ENCODE data around the gene ERVMER34-1. TPM values are rescaled to one million over a fixed set of nuclear protein-coding genes. Genes with fewer than 3 reads are reported as not detected.

The ERVMER34-1 gene
- total RNA-seq, 1 experiment from 2014 or later = 85.6 TPM

DNA sequence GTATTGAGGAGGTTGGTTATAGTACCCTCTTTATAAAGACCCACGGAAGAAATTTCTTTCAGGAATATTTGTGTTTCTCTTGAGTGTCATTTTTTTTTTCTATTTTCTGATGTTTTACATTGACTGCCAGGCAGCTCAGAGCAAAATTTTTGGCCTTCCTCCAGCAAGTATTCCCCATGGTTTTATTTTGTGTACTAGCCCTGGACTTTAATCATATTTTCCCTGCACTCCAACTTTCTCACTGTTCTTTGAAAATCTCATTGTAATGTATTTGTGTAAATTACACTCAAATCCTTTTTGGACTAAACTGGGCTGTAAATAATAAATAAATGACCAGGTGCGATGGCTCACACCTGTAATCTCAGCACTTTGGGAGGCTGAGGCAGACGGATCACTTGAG, 46.6 kb downstream of the ERVMER34-1 start:
- CTCF ChIA-PET = no interaction called here
- intact Hi-C loops (cut with micrococcal nuclease; ENCODE audit: unreplicated experiment) = no loop called here
- BruUV-seq (replicated peaks) = no TSS peak

DNA sequence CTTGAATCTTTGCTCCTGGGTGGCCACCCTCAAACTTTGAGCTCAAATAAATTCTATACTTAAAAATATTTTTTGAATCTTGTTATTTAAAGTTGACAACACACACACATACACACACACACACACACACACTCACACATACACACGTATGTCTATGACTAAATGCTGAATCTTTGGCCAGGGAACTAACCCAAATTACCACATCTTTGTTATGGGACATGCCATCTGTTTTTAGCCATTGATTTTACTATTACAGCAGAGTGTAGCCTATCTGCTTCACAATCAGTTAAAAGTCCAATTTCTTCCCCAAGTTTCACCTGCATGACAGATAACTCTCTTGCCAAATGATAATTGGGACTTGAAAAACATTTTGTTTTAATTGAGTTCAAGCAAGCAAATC, 47.1 kb downstream of the ERVMER34-1 start:
- no peaks in the 10 kb centered on the region for H3K36me3 Mint-ChIP-seq (ENCODE audit: insufficient read depth, unreplicated experiment)
- Histone ChIP-seq H3K4me3 (ENCODE audit: low read depth, low read length) (no peak overlapping the region), H3K9me3 (no peaks in the 10 kb centered on the region), H3K36me3 (ENCODE audit: control insufficient read depth, insufficient read depth, low read length) (no peaks in the 10 kb centered on the region), H3K27me3 (replicated peaks; ENCODE audit: control insufficient read depth, insufficient read depth, low read length) (no peaks in the 10 kb centered on the region), H3K4me1 (no peaks in the 10 kb centered on the region)
- TF ChIP-seq CTCF (IDR thresholded peaks at IDR 0.05; ENCODE audit: insufficient read depth in 1 of 2, low read depth in 1 of 2, low read length in 1 of 2, severe bottlenecking in 1 of 2, unreplicated experiment in 1 of 2) = no peak
- no peaks in the 10 kb centered on the region for H3K27me3 Mint-ChIP-seq (ENCODE audit: insufficient read depth, unreplicated experiment)
- ChIA-PET CTCF (no interaction called here), POLR2A (no interaction called here)
- no peak for DNase-seq
- no peaks in the 10 kb centered on the region for H3K9me3 Mint-ChIP-seq (ENCODE audit: unreplicated experiment)
- H3K4me3 Mint-ChIP-seq (ENCODE audit: unreplicated experiment) = no peak overlapping the region
- H3K27ac Mint-ChIP-seq (ENCODE audit: unreplicated experiment) = no peak overlapping the region
- intact Hi-C loops (cut with micrococcal nuclease; ENCODE audit: unreplicated experiment) = no loop called here
- BruUV-seq (replicated peaks) = no TSS peak
- no peaks in the 10 kb centered on the region for H3K4me1 Mint-ChIP-seq (ENCODE audit: low read depth, unreplicated experiment)

More for the DNA sequence above, 46.6 kb downstream of the ERVMER34-1 start:
- Mint-ChIP-seq H3K27me3 (ENCODE audit: insufficient read depth, unreplicated experiment) (peaks cover 3% of the 10 kb centered on the region), H3K4me1 (ENCODE audit: low read depth, unreplicated experiment) (no peaks in the 10 kb centered on the region), H3K27ac (ENCODE audit: unreplicated experiment) (no peak overlapping the region), H3K36me3 (ENCODE audit: insufficient read depth, unreplicated experiment) (no peaks in the 10 kb centered on the region), H3K9me3 (ENCODE audit: unreplicated experiment) (no peaks in the 10 kb centered on the region), H3K4me3 (ENCODE audit: unreplicated experiment) (no peak overlapping the region)
- H3K9me3 ChIP-seq = no peaks in the 10 kb centered on the region
- no peak for DNase-seq
- POLR2A ChIA-PET = no interaction called here
- H3K27me3 ChIP-seq (replicated peaks; ENCODE audit: control insufficient read depth, insufficient read depth, low read length) = no peaks in the 10 kb centered on the region
- no peaks in the 10 kb centered on the region for H3K4me1 ChIP-seq
- no peaks in the 10 kb centered on the region for H3K36me3 ChIP-seq (ENCODE audit: control insufficient read depth, insufficient read depth, low read length)
- H3K4me3 ChIP-seq (ENCODE audit: low read depth, low read length) = no peak overlapping the region
- no peak for TF ChIP-seq CTCF (IDR thresholded peaks at IDR 0.05; ENCODE audit: insufficient read depth in 1 of 2, low read depth in 1 of 2, low read length in 1 of 2, severe bottlenecking in 1 of 2, unreplicated experiment in 1 of 2)

GRCh38 chr4:52701207-52701606, 50.0 kb downstream of the ERVMER34-1 start:
- Histone ChIP-seq H3K36me3 (ENCODE audit: control insufficient read depth, insufficient read depth, low read length) (no peaks in the 10 kb centered on the region), H3K4me3 (ENCODE audit: low read depth, low read length) (no peak overlapping the region), H3K9me3 (no peaks in the 10 kb centered on the region), H3K4me1 (no peaks in the 10 kb centered on the region), H3K27me3 (replicated peaks; ENCODE audit: control insufficient read depth, insufficient read depth, low read length) (no peaks in the 10 kb centered on the region)
- ChIA-PET POLR2A (no interaction called here), CTCF (no interaction called here)
- BruUV-seq (replicated peaks) = no TSS peak
- H3K27me3 Mint-ChIP-seq (ENCODE audit: insufficient read depth, unreplicated experiment) = peaks cover 3% of the 10 kb centered on the region
- H3K4me3 Mint-ChIP-seq (ENCODE audit: unreplicated experiment) = no peak overlapping the region
- intact Hi-C loops (cut with micrococcal nuclease; ENCODE audit: unreplicated experiment) = no loop called here
- no peaks in the 10 kb centered on the region for H3K9me3 Mint-ChIP-seq (ENCODE audit: unreplicated experiment)
- H3K36me3 Mint-ChIP-seq (ENCODE audit: insufficient read depth, unreplicated experiment) = no peaks in the 10 kb centered on the region
- H3K27ac Mint-ChIP-seq (ENCODE audit: unreplicated experiment) = no peak overlapping the region
- H3K4me1 Mint-ChIP-seq (ENCODE audit: low read depth, unreplicated experiment) = no peaks in the 10 kb centered on the region
- no peak for TF ChIP-seq CTCF (IDR thresholded peaks at IDR 0.05; ENCODE audit: insufficient read depth in 1 of 2, low read depth in 1 of 2, low read length in 1 of 2, severe bottlenecking in 1 of 2, unreplicated experiment in 1 of 2)
- DNase-seq = no peak
